Stimulated activated naive B cell treated with anti-CD40 and anti-IgM and Interleukin-4, amounts not matched to agents 10 μg/mL and 1 μg/mL and 100 μg/mL, for 72 hours (primary cell): Measurements from ENCODE around the gene FGD2.

Experiments used
- ATAC-seq, 2 donors: fragments of 150-1000 bp; cut with Tn5 transposase; replicated peaks; 2 replicates each; pipeline ENCODE4 v1.10.0; 2021; ENCODE audit warnings: moderate library complexity in 1 of 2
- DNase-seq: peaks from one replicate; pipeline ENCODE4 v3.0.0; 2021
- H3K27ac Mint-ChIP-seq: one replicate; pipeline ENCODE4 v1.8.0; 2022; ENCODE audit warnings: mild to moderate bottlenecking, mixed read lengths
- H3K27me3 Mint-ChIP-seq, 2 donors: one replicate each; pipeline ENCODE4 v1.8.0; 2022; ENCODE audit warnings: mixed read lengths in 2 of 2
- H3K36me3 Mint-ChIP-seq, 2 donors: one replicate each; pipeline ENCODE4 v1.8.0; 2022; ENCODE audit warnings: mixed read lengths in 2 of 2, mild to moderate bottlenecking in 1 of 2
- H3K4me1 Mint-ChIP-seq, 2 donors: one replicate each; pipeline ENCODE4 v1.8.0; 2022; ENCODE audit warnings: mixed read lengths in 2 of 2, mild to moderate bottlenecking in 1 of 2
- H3K4me3 Mint-ChIP-seq, 2 donors: one replicate each; pipeline ENCODE4 v1.8.0; 2022; ENCODE audit warnings: mild to moderate bottlenecking in 2 of 2, mixed read lengths in 2 of 2, moderate library complexity in 1 of 2
- H3K9me3 Mint-ChIP-seq, 2 donors: one replicate each; pipeline ENCODE4 v1.8.0; 2022; ENCODE audit warnings: mixed read lengths in 2 of 2, mild to moderate bottlenecking in 1 of 2

The FGD2 gene

GRCh38 chr6:37013516-37014491 is 8.3 kb downstream of the FGD2 start:
- peaks cover 43 to 56% of the 10 kb centered on the region in 2 donors for H3K36me3 Mint-ChIP-seq
- no peaks in the 10 kb centered on the region for H3K27me3 Mint-ChIP-seq
- no peak overlapping the region for H3K4me3 Mint-ChIP-seq
- H3K4me1 Mint-ChIP-seq: peaks cover 21 to 59% of the 10 kb centered on the region in 2 donors
- no peak for DNase-seq
- no peak for ATAC-seq
- no peak overlapping the region for H3K27ac Mint-ChIP-seq
- no peaks in the 10 kb centered on the region for H3K9me3 Mint-ChIP-seq

- H3K36me3 Mint-ChIP-seq: peaks cover 43 to 59% of the 10 kb centered on the region in 2 donors
- no peaks in the 10 kb centered on the region for H3K9me3 Mint-ChIP-seq
- H3K4me3 Mint-ChIP-seq: no peak overlapping the region
- H3K4me1 Mint-ChIP-seq: peaks cover 22 to 55% of the 10 kb centered on the region in 2 donors
- DNase-seq: no peak
- peak overlapping the region; percentile 14 for H3K27ac Mint-ChIP-seq
- ATAC-seq: no peak
- no peaks in the 10 kb centered on the region for H3K27me3 Mint-ChIP-seq
Observed at GRCh38 chr6:37014667-37015066, 9.2 kb downstream of the FGD2 start.

GRCh38 chr6:37015532-37015931 is 10.1 kb downstream of the FGD2 start:
- H3K4me3 Mint-ChIP-seq: no peak overlapping the region
- H3K9me3 Mint-ChIP-seq: no peaks in the 10 kb centered on the region
- peaks cover 20 to 55% of the 10 kb centered on the region in 2 donors for H3K4me1 Mint-ChIP-seq
- peaks cover 45 to 57% of the 10 kb centered on the region in 2 donors for H3K36me3 Mint-ChIP-seq
- H3K27ac Mint-ChIP-seq: peak overlapping the region; percentile 14
- DNase-seq (no peak), ATAC-seq (no peak)
- H3K27me3 Mint-ChIP-seq: no peaks in the 10 kb centered on the region

- peak overlapping the region; percentile 37 for H3K27ac Mint-ChIP-seq
- peaks cover 23 to 49% of the 10 kb centered on the region in 2 donors for H3K4me1 Mint-ChIP-seq
- H3K36me3 Mint-ChIP-seq: peaks cover 49 to 55% of the 10 kb centered on the region in 2 donors
- ATAC-seq (no peak), DNase-seq (no peak)
- H3K4me3 Mint-ChIP-seq: no peak overlapping the region
- no peaks in the 10 kb centered on the region for H3K27me3 Mint-ChIP-seq
- no peaks in the 10 kb centered on the region for H3K9me3 Mint-ChIP-seq
Observed at GRCh38 chr6:37016995-37017394, 11.5 kb downstream of the FGD2 start.

GRCh38 chr6:37017606-37018197 is 12.2 kb downstream of the FGD2 start:
- Mint-ChIP-seq H3K27me3 (no peaks in the 10 kb centered on the region), H3K4me1 (peaks cover 23 to 49% of the 10 kb centered on the region in 2 donors), H3K27ac (peak overlapping the region; percentile 22), H3K4me3 (no peak overlapping the region), H3K36me3 (peaks cover 50 to 58% of the 10 kb centered on the region in 2 donors), H3K9me3 (no peaks in the 10 kb centered on the region)
- ATAC-seq: no peak
- DNase-seq: no peak

- H3K9me3 Mint-ChIP-seq: no peaks in the 10 kb centered on the region
- peaks cover 27 to 53% of the 10 kb centered on the region in 2 donors for H3K4me1 Mint-ChIP-seq
- H3K4me3 Mint-ChIP-seq: no peak overlapping the region
- no peaks in the 10 kb centered on the region for H3K27me3 Mint-ChIP-seq
- H3K27ac Mint-ChIP-seq: peak overlapping the region; percentile 56
- peaks cover 51 to 58% of the 10 kb centered on the region in 2 donors for H3K36me3 Mint-ChIP-seq
- ATAC-seq (peak; percentile 98), DNase-seq (peak; percentile 74)
Observed at GRCh38 chr6:37018198-37019064, 13.0 kb downstream of the FGD2 start.

- Mint-ChIP-seq H3K27me3 (no peaks in the 10 kb centered on the region), H3K36me3 (peaks cover 52 to 59% of the 10 kb centered on the region in 2 donors), H3K9me3 (no peaks in the 10 kb centered on the region), H3K4me3 (no peak overlapping the region), H3K4me1 (peaks cover 27 to 53% of the 10 kb centered on the region in 2 donors), H3K27ac (peak overlapping the region; percentile 56)
- ATAC-seq (no peak), DNase-seq (no peak)
Observed at GRCh38 chr6:37019065-37019450, 13.6 kb downstream of the FGD2 start.

GRCh38 chr6:37020381-37020780 is 14.9 kb downstream of the FGD2 start:
- H3K27ac Mint-ChIP-seq: no peak overlapping the region
- H3K4me1 Mint-ChIP-seq: peaks cover 33 to 53% of the 10 kb centered on the region in 2 donors
- peaks cover 51 to 62% of the 10 kb centered on the region in 2 donors for H3K36me3 Mint-ChIP-seq
- DNase-seq (no peak), ATAC-seq (no peak)
- no peak overlapping the region for H3K4me3 Mint-ChIP-seq
- no peaks in the 10 kb centered on the region for H3K27me3 Mint-ChIP-seq
- no peaks in the 10 kb centered on the region for H3K9me3 Mint-ChIP-seq

GRCh38 chr6:37020812-37021211 is 15.4 kb downstream of the FGD2 start:
- H3K27ac Mint-ChIP-seq: peak overlapping the region; percentile 25
- peaks cover 30 to 49% of the 10 kb centered on the region in 2 donors for H3K4me1 Mint-ChIP-seq
- H3K4me3 Mint-ChIP-seq: peak overlapping the region in 1 of 2 donors; percentile 17
- H3K27me3 Mint-ChIP-seq: no peaks in the 10 kb centered on the region
- no peaks in the 10 kb centered on the region for H3K9me3 Mint-ChIP-seq
- H3K36me3 Mint-ChIP-seq: peaks cover 55 to 63% of the 10 kb centered on the region in 2 donors
- DNase-seq: no peak
- ATAC-seq: no peak

GRCh38 chr6:37021356-37022129 is 16.1 kb downstream of the FGD2 start:
- Mint-ChIP-seq H3K27ac (peak overlapping the region; percentile 77), H3K9me3 (no peaks in the 10 kb centered on the region), H3K4me1 (peaks cover 30 to 45% of the 10 kb centered on the region in 2 donors), H3K36me3 (peaks cover 59 to 66% of the 10 kb centered on the region in 2 donors), H3K4me3 (no peak overlapping the region), H3K27me3 (no peaks in the 10 kb centered on the region)
- DNase-seq (no peak), ATAC-seq (no peak)

GRCh38 chr6:37022135-37022863 is 16.8 kb downstream of the FGD2 start:
- DNase-seq: no peak
- Mint-ChIP-seq H3K36me3 (peaks cover 61 to 70% of the 10 kb centered on the region in 2 donors), H3K27me3 (no peaks in the 10 kb centered on the region), H3K4me1 (peaks cover 30 to 39% of the 10 kb centered on the region in 2 donors), H3K27ac (no peak overlapping the region), H3K4me3 (no peak overlapping the region), H3K9me3 (no peaks in the 10 kb centered on the region)
- no peak for ATAC-seq

- Mint-ChIP-seq H3K4me1 (peaks cover 24 to 36% of the 10 kb centered on the region in 2 donors), H3K36me3 (peaks cover 67 to 80% of the 10 kb centered on the region in 2 donors), H3K9me3 (no peaks in the 10 kb centered on the region), H3K4me3 (no peak overlapping the region), H3K27me3 (no peaks in the 10 kb centered on the region), H3K27ac (peak overlapping the region; percentile 83)
- DNase-seq (no peak), ATAC-seq (no peak)
Observed at GRCh38 chr6:37024656-37025337, 19.3 kb downstream of the FGD2 start.
